Stimulated activated CD8-positive, alpha-beta memory T cell treated with anti-CD3 and anti-CD28 coated beads, Interleukin-4, amount 100 ng/mL, for 1 hour (primary cell): ENCODE data around the gene IQGAP2.

Experiments
- DNase-seq, 2 donors: peaks; one replicate each; pipeline ENCODE4 v3.0.0-alpha.2; 2020; ENCODE audit warnings: low read depth in 2 of 2, low spot score in 1 of 2

IQGAP2 gene

DNA sequence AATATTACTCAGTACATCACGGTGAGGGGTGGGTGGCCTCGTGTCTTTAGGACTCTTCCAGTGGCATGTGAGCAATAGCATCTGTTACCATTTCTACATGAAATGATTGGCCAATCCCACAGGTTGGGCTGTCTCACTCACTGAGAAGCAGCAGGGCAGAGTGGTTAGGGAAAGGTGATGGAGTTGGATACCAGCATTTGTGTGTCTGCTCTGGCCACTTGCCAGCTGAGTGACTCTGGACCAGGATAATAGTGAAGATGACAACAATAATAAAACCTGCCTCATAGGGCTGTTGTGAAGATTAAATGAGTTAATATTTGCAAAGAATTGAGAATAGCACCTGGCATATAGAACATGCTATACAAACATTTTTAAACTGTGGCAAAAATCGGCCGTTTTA is 42.0 kb downstream of the IQGAP2 start:
- DNase-seq: no peak

DNA sequence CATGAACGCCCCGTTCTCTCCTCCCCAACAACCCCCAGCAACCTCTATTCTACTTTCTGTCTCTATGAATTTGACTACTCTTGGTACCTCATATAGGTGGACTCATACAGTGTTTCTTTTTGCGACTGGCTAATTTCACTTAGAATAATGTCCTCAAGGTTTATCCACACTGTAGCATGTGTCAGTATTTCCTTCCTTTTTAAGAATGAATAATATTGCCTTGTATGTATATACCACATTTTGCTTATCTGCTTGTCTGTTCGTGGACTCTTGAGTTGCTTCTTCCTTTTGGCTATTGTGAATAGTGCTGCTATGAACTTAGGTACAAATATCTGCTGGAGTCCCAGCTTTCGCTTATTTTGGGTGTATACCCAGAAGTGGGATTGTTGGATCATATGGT is 42.7 kb downstream of the IQGAP2 start:
- no peak for DNase-seq

DNA sequence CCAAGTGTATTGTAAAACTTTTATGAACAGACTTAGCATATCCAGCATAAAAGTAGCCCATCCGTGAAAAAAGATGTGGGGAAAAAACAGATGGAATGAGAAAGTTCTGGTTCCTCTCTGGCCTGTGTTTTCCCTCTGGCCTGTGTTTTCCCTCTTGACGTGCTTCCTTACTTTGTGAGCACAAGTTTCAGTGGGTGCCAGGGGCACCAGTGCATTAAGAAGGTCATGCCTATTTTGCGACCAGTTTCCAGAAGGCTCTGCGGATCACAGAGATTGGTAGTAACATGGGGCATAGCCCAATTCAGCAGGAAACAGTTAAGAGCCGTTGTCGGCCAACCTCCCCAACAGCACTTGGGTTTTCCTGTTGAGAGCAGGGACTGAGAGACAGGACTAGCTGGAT is 43.7 kb downstream of the IQGAP2 start:
- DNase-seq: no peak

DNA sequence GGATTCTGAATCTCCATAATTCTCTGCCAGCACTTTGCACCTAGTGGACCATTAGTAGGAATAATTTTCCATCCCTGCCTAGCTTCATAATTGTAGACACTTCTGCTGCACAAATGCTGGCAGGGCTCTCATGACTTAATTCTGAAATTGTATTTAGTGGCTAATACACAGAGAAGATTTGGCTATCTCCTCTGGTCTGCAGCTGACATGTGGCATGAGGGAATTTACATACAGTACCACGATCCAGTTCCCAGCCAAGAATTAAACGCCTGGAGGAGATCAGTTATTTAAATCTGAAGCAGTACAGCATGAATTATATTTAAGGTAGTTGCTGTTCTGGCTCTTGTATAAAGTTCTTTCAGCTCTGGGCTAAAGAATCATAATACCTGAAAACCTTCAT is 46.5 kb downstream of the IQGAP2 start:
- DNase-seq: no peak

DNA sequence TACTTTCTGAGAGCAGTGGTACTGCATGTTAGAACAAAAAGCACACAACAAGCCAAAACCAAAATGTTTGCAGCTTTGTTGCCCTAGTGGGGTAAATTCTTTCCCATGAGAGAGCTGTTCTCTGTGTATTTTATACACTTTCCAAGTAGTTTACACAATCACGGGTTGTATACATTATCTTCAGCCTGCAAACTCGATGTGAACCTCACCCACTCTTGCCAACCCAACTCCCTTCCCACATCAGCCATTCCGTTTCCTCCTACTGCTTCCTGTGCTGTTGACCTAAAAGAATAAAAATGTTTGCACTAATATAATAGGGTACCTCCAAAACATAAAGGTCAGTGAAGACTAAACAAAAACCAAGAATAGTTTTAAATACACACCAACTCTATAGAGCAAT is 47.0 kb downstream of the IQGAP2 start:
- no peak for DNase-seq

DNA sequence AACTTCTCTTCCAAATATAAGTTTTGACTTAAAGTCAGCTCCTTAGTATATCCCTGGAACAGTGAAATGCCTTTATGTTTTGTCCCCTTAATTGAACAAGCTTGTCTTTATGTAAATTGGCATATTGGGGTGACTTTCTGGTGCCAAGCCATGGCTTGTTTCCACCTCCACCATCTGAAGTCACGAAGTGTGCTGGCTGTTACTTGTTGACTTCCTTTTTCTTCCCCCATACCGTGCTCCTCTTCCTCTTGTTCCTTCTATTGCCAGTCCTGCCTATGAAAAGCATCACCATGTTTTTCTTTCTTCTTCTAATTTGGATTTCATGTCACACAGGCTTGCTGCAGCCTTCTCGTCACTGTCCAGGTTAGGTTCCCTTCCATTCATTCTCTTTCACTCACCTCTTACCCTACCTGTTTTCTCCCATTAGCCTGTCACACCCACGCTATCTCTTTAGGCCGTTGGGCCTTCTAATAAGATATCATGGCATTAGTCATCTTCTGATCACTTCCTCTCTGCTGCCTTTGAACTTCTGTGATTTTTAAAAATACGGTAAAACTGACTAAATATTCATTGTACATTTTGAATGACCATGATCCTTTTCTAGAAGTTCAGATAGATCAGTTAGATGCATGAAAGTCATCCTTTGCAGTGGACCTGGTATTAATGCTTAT is 48.1 kb downstream of the IQGAP2 start:
- DNase-seq: no peak

DNA sequence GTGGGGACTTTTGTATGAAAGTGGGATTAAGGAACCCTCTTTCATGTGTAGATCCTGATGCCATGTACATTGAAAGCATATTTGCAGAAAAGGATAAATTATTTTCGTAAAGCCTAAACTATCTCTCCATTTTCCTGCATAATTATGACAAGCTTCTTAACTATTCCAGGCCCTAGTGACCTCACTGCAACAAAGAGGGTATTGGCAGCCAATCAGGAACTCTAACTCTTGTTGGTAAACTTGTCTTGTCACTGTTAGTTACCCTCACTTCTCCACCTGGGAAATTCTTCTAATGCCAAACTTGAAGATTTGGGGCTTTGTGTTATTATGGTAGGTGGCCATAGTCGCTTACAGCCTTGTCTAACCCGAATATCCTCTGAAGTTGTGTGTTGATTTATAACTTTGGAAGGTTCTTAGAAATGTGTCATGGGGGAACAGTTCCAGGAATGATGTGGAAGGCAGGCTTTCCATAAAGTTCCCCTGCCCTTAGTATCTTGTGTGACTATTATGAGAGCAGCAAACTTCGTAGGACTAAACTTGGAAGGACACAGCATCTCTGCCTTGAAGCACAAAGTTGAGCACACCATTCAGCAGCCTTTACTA is 52.5 kb downstream of the IQGAP2 start:
- no peak for DNase-seq

DNA sequence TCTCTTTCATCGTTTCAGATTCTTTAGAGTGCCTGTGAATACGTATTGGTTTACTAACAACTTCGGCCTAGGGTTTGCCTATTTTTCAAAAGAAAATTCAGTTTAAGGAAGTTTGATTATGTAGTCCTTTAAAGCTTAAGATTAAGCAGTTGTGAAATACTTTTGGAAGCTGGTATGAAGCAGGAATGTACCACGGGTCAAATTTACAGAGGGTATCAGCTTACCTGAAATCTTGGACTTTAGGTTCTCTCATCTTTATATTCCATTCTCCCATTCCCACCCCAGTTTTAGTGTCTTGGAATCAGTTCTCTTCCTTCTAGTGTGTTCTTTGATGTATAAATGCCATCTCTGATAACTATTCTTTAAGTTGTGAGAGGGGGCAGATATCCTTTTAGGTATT is 53.2 kb downstream of the IQGAP2 start:
- DNase-seq: no peak

DNA sequence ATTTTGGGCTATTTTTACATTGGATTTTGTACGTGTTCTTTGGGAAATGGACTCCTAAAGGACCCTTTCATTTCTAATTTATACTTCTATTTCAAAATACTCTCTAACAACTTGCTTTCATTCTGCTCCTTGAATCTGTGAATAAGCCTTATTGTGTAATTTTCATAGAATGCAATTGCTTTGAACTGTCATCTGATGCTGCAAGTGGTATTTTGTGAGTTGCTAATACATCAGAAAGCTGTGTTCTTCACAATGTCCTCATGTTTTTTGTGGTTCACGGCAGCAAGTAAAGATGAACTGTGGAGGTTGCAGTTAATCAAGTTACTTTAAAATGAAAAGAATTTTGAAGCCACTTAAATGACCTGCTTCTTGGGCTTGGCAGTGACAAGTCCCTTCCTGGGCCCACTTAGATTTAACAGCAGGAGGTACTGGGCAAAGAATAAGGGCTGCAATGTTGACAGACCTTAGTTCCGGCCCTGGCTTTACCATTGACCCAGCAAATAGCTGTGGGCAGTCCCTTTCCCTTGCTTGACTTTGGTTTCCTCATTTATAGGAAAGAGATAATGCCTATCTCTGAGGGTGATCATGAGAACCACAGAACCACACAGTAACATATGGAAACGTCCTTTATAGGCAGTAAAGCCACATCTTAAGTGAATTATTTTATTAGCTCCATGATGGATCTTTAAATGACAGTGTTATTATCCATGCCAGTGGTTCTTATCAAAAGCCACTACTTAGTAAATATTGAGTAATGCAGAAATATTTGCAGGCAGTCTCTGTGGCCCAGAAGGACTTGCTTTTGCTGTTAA is 54.8 kb downstream of the IQGAP2 start:
- DNase-seq: no peak

DNA sequence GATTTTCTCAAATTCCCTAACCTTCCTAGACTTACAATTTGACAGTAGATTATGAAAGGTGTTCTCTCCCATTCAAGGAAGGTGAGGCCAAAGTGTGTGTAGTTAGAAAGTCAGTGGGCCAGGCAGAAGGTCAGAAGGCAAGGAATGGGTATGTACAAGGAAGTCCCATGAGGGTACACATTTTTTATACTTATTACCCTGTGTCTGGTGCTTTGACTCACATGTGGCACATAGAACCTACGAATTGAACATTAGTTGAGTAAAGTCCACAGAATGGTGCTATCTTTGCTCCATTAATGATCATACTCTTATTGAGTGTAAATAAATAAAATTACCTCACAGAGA is 55.4 kb downstream of the IQGAP2 start:
- DNase-seq: no peak

DNA sequence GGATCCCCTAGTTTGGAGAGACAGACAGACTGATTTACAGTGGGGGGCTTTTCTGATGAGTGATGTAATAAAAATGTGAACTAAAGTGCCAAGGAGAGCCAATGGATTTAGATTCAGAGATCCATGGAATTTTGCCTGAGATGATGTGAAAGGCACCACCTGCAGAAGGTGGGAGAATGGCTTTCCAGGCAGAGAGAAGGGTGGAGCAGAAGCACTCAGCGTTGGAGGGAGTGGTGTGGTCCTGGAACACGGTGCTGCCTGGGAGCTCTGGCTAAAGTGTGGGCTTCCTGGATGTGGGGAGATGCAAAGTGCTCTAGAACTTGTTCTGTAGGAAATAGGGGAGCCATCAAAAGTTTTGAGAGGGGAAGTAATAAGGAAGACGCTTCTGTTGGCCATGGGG is 57.0 kb downstream of the IQGAP2 start:
- no peak for DNase-seq

DNA sequence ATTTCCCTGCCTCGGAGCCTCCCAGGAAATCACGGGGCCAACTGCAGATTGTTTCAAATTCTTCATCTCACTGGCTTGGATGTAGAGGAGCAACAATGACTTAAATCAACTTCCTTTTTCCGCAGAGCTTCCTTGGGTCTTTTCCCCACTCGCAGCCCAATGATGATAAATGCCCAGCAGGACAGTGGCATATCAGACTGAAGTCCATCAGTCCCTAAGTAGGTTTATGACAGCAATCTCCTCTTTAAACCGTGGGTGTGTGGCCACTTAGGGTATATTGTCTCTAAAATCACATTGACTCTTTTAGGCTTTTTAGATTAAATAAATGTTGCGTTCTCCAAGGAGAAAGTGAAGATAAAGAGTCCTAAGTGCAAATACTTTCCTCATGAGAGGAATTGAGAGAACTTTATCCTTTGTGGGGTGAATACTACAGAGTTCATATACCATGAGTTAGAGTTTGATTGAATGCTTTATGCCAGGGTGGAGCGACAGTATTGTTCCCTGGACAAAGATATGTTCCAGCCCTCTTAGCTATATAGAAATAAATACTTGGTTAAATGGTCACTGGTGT is 59.1 kb downstream of the IQGAP2 start:
- no peak for DNase-seq

DNA sequence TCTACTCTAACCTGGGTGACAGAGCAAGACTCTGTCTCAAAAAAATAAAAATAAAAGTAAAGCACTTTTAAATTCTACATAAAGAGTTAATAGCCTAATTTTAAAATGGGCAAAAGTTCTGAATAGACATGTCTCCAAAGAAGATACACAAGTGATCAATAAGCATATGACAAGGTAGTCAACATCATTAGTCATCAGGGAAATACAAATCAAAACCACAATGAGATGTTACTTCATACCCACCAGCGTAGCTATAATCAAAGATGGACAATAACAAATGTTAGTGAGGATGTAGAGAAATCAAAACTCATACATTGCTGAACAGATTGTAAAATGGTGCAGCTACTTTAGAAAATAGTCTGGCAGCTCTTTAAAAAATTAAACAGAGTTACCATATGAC is 64.1 kb downstream of the IQGAP2 start:
- no peak for DNase-seq

DNA sequence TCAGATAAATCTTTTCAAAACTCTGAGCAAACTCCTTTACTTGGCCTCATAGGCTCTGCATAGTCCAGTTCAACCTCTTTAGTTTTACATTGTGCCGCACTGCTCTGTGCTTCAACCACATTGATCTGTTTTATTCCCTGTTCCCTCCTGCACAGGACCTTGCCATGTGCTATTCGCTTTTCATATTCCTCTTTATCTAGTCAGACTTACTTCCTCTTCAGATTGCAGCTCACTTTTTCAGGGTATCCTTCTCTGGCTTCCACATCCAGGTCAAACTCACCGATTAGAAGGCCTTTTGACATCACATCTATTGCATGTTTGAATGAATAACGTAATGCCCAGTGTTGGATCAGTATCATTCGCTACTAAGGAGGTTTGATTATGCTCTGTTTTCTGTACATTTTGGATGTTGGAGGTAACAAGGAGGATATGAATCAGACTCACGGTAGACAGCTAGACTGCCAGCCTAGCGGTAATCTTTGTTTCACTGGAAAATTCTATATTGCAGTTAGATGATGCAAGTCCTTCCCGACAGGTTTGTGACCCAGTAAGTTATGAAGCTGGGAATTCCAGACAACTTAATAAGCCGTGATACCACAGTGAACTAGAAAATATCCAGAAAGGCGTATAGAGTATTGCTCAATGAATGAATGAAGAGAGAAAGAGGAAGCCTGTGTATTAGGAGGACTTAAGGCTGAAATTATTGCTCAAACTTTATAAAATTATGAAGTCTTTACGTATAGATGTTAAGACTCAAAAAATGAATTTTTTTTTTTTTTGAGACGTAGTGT is 65.7 kb downstream of the IQGAP2 start:
- DNase-seq: no peak

DNA sequence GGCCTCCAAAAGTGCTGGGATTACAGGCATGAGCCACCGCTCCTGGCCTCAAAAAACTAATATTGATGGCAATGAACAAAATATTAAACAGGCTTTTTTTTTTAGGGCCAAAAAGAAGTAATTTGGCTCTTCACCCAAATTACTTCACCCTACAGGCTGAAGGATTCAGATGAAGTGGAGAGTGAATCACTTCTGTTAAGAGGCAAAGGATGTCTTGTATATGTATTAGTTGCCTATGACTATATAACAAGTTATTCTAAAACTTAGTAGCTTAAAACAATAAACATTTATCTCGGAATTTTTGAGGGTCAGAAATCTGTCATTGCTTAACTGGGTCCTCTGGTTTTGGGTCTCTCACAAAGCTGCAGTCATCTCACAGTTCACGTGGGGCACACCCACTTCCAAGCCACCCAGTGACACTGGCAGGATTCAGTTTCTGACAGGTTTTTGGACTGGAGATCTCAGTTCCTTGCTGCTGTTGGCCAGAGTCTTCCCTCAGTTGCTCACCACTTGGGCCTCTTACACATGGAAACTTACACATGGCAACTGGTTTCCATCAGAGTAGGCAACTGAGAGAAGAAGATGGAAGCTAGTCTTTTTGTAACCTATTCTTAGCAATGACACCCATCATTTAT is 66.7 kb downstream of the IQGAP2 start:
- no peak for DNase-seq

DNA sequence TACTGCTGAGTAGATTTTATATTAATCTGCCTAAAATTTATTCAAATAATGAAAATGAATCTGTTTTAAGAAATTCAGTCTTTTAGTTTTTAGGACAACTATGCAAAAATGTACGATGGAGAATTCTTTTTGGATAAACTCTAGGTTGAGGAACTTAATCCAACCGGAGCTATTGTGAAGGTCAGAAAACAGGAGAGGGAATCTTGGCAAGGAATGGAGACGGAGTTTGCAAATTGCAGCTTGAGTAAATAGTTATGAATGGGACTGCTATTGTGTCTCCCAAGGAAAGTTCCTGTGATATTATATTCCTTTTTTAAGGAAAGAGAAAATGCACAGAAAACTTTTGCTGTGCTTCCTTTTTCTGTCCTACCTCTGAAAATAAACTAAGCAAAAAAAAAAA is 67.9 kb downstream of the IQGAP2 start:
- DNase-seq: no peak

DNA sequence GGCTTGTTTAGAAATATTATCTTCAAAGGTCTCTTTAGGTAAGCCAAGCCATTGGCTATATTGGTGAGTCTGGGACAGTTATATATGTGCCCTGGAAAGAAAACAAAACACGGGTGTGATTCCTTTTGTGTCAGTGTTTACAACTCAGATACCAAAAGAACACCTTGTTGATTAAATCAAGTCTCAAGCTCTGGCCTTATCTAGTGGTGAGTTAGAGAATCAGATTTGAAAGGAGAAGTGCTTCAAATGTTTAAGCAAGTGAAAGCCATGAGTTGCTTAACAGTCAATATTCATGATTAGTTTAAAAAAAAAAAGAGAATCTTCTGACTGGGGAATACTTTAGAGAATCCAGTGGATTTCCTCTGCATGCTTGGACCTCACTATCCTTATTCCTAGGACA is 68.3 kb downstream of the IQGAP2 start:
- no peak for DNase-seq

DNA sequence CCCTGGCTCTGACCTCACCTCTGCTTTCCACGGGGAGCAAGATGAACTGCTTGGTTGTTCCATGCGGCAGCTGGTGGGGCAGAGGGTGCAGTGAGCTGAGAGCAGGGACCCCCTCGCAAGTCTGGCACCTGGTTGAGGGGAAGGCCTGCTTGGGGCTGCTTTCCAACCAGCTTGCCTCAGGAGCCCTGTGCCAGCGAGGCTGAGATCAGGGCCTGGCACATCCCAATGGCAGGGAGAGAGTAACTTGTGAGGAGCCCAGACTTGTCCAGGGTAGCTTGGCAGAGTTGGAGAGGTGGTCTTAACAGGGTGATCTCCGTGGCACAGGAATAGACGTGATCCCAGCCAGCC is 68.9 kb downstream of the IQGAP2 start:
- DNase-seq: no peak

DNA sequence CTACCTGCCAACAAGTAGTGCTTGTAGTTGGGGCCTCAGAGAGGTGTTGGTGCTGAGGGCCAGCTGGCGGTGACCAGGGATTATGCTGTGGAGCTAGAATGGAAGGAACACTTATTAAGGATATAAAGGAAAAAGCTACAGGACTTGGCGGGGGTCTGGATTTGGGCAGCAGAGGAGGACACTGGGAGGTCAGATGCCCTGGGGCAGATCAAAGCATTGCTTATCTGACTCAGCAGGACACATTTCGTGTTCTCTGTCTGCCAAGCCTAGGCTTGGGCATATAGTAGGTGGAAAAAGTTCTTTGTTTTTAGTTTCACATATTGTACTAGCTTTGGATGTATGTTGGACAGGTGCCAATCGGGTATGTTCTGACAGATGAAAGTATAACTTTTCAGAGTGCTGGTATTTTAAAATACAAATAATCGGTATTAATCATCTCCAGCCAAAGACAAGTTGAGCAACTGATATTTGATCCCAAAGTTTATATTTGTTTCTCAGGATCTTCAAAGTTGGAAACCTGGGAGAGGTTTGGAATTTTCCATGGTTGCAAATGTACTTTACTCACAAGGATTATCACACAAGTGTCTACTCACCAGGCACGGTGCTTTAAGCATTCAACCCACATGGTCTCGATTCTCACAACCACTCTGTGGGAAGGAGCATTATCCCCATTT is 69.4 kb downstream of the IQGAP2 start:
- DNase-seq: no peak

DNA sequence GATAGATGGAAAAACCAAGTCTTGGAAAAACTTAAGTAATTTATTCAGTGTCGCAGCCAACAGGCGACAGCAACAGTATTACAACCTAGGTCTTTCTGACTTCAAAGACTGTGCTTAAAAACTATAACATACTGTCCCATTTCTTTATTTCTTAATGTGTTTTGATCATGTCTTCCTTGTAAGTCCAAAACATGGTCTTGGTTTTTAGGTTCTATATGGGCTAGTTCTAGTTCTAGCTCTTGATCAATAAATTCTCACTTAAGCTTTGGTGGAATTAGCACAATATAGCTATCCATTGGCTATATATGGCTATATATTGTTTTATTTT is 69.9 kb downstream of the IQGAP2 start:
- DNase-seq: no peak

DNA sequence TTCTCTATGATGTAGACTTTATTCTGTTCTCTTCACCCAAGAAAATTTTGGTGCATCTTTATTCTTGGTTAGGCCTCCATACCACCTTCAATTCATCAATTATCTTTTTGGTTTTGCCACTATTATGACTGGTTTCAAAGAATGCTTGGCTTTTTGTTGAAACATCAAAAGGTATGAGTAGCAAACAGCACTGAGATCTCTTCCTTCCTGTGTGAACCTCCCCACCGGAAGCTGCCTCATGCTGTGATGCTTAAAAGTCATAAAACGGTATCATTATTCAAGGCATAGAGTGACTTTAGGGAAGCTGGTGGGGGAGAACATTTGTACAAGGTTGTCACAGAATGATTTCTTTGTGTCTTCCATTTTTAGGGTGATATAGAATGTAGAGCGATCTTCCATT is 70.6 kb downstream of the IQGAP2 start:
- DNase-seq: peak; percentile 7 to 36
